Nephron progenitor cell (in vitro differentiated cells): ENCODE data around the gene COX6B2.

Experiments used
- DNase-seq: peaks from one replicate; pipeline ENCODE4 v3.0.0; 2021
- H3K27ac Mint-ChIP-seq: 2 replicates; pipeline ENCODE4 v1.8.0; 2021; ENCODE audit warnings: mild to moderate bottlenecking, moderate library complexity, mixed read lengths
- H3K27me3 Mint-ChIP-seq: 2 replicates; pipeline ENCODE4 v1.8.0; 2021; ENCODE audit warnings: mild to moderate bottlenecking, low read depth, mixed read lengths; ENCODE audit not compliant: poor library complexity
- H3K36me3 Mint-ChIP-seq: 2 replicates; pipeline ENCODE4 v1.8.0; 2021; ENCODE audit warnings: low read depth, mixed read lengths
- H3K4me1 Mint-ChIP-seq: 2 replicates; pipeline ENCODE4 v1.8.0; 2021; ENCODE audit warnings: mixed read lengths
- H3K4me3 Mint-ChIP-seq: 2 replicates; pipeline ENCODE4 v1.8.0; 2021; ENCODE audit warnings: mild to moderate bottlenecking, moderate library complexity, mixed read lengths
- H3K9me3 Mint-ChIP-seq: 2 replicates; pipeline ENCODE4 v1.8.0; 2021; ENCODE audit warnings: mild to moderate bottlenecking, moderate library complexity, mixed read lengths
- TF ChIP-seq, protein P1 (sequence below): fragments of 200-600 bp; sonication (generic); IDR thresholded peaks from 2 replicates; pipeline ENCODE4 v1.5.0; 2021; ENCODE audit warnings: antibody characterized with exemption

Gene COX6B2

DNA sequence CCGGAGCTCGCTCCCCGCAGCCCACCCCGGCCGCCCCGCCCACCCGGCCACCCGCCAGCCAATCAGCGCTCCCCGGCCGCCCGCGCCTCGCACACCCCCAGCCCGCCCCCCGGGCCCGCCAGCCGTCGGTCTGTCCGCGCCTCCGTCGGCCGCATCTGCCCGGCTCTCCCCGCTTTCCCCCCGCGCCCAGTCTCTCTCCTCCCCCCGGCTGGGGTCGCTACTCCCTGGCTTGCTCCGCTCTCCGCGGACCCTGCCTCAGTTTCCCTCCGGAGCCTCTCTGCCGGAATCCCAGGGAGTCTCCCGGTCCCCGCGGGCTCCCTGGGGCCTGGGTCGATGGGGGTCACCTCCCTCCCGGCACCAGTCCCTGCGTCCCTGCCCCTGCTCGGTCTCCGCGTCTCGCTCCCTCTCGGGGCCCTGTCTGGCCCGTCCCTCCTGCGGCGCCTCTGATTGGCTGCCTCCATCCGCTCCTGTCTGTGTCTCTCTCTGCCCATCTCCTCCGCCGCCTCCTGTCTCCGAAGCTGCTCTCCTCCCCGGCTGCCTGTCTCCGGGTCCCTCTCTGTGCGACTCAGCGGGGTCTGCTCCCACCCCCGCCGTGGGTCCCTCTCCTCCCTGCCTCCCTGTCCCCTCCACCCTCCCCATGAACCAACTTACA is 15.3 kb upstream of the COX6B2 start:
- Mint-ChIP-seq H3K4me3 (peak overlapping the region; percentile 82), H3K27ac (no peak overlapping the region), H3K27me3 (peaks cover 40% of the 10 kb centered on the region)

DNA sequence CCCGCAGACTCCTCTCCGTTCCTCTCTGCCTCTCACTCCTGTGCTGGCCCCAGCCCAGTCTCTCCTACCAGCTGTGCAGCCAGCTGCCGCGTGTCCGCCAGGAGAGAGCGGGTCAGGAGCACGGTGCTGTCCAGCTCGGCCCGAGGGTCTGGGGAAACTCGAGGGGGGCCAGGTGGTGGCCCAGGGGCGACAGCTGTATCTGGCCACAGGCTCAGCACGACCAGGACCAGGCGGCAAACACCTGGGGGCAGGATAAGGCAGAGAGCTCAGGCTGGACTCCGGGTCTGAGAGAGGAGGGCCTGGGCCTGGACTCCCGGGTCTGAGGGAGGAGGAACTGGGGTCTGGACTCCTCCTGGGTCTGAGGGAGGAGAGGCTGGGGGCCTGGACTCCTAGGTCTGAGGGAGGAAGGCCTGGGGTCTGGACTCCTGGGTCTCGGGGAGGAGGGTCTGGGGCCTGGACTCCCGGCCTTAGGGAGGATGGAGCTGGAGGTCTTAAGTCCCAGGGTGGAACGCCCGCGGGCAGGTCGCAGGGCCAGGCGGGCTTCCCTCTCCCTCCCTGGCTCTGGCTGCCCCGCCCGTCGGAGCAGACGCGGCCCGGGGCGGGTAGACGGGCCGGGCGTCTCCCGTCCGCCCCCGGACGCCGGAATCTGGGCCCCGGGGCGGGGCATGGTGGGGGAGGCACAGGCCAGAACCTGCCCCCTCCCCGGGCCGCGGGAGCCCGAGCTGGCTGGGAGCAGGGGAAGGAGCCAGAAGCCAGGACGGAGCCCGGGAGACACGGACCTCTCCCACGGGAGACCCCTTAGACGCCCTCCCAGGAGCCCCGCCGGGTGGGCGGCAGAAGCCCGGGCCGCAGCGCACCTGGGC is 14.4 kb upstream of the COX6B2 start:
- Mint-ChIP-seq H3K4me1 (peaks cover 33% of the 10 kb centered on the region), H3K36me3 (no peaks in the 10 kb centered on the region), H3K9me3 (no peaks in the 10 kb centered on the region), H3K4me3 (no peak overlapping the region), H3K27me3 (peaks cover 40% of the 10 kb centered on the region), H3K27ac (no peak overlapping the region)
- DNase-seq = peak; percentile 45
- TF ChIP-seq, protein P1, sequence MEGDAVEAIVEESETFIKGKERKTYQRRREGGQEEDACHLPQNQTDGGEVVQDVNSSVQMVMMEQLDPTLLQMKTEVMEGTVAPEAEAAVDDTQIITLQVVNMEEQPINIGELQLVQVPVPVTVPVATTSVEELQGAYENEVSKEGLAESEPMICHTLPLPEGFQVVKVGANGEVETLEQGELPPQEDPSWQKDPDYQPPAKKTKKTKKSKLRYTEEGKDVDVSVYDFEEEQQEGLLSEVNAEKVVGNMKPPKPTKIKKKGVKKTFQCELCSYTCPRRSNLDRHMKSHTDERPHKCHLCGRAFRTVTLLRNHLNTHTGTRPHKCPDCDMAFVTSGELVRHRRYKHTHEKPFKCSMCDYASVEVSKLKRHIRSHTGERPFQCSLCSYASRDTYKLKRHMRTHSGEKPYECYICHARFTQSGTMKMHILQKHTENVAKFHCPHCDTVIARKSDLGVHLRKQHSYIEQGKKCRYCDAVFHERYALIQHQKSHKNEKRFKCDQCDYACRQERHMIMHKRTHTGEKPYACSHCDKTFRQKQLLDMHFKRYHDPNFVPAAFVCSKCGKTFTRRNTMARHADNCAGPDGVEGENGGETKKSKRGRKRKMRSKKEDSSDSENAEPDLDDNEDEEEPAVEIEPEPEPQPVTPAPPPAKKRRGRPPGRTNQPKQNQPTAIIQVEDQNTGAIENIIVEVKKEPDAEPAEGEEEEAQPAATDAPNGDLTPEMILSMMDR = no peak

More for the DNA sequence above, 15.3 kb upstream of the COX6B2 start:
- TF ChIP-seq, protein P1 = no peak
- H3K9me3 Mint-ChIP-seq = no peaks in the 10 kb centered on the region
- H3K36me3 Mint-ChIP-seq = no peaks in the 10 kb centered on the region
- peaks cover 33% of the 10 kb centered on the region for H3K4me1 Mint-ChIP-seq
- peak; percentile 74 for DNase-seq

DNA sequence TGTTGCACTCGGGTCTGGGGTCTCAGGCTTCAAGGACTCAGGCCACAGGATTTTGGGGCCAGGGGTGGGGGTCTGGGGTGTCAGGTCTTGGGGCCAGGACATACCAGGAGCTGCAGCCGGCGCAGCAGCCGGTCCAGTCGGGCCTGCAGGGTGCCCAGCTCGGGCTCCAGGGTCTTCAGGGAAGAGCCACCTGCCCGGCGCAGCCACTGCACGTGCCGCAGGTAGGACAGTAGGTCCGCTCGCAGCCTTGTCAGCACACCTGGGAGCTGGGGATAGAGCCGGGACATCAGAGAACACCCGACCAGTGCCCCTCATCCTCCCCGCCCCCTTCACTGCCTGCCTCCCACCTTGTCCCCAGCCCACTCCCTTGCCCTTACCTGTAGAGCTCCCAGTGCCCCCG is 13.6 kb upstream of the COX6B2 start:
- DNase-seq = no peak
- H3K4me1 Mint-ChIP-seq = peaks cover 36% of the 10 kb centered on the region
- H3K9me3 Mint-ChIP-seq = no peaks in the 10 kb centered on the region
- no peaks in the 10 kb centered on the region for H3K36me3 Mint-ChIP-seq
- peaks cover 40% of the 10 kb centered on the region for H3K27me3 Mint-ChIP-seq
- H3K27ac Mint-ChIP-seq = no peak overlapping the region
- no peak overlapping the region for H3K4me3 Mint-ChIP-seq
- TF ChIP-seq, protein P1 = no peak

DNA sequence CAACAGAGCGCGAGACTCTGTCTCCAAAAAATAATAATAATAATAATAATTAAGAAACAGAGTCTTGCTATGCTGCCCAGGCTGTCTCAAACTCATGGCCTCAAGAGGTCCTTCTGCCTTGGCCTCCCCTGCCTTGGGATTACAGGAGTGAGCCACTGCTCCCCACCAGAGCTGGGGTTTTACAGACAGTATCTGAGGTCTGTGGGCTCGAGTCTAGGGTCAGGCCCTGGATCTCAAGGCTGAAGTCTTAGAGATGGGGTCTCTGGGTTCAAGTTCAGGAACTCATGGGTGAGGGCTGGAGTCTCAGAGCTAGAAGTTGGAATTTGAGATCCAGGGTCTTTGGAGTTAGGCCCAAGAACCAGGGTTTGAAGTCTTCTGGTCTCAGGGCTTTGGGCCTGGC is 12.3 kb upstream of the COX6B2 start:
- no peaks in the 10 kb centered on the region for H3K9me3 Mint-ChIP-seq
- no peak overlapping the region for H3K27ac Mint-ChIP-seq
- H3K27me3 Mint-ChIP-seq = peaks cover 33% of the 10 kb centered on the region
- H3K4me1 Mint-ChIP-seq = peaks cover 36% of the 10 kb centered on the region
- no peak for DNase-seq
- no peak overlapping the region for H3K4me3 Mint-ChIP-seq
- TF ChIP-seq, protein P1 = no peak
- H3K36me3 Mint-ChIP-seq = no peaks in the 10 kb centered on the region

DNA sequence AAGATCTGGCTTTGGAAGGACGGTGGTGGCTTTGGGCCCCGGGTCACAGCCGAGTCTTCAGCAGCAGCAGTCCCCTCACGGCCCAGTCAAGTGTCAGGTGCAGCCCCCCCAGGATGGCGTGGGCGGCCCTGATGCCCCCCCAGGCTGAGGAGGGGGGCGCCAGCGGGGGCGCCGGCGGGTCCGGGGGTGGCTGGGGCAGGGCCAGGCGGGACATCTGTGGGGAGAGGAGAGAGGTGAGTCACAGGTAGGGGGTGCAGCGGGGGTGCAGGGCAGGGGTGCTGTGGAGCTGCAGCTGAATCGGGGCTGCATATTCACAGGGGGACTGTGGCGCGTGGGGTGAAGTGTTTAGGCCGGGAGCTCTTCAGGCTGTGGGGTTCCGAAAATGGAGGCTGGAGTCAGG is 11.4 kb upstream of the COX6B2 start:
- no peak for DNase-seq
- H3K9me3 Mint-ChIP-seq = no peaks in the 10 kb centered on the region
- no peaks in the 10 kb centered on the region for H3K36me3 Mint-ChIP-seq
- peaks cover 33% of the 10 kb centered on the region for H3K4me1 Mint-ChIP-seq
- no peak overlapping the region for H3K27ac Mint-ChIP-seq
- peak overlapping the region; percentile 58 for H3K4me3 Mint-ChIP-seq
- H3K27me3 Mint-ChIP-seq = peaks cover 25% of the 10 kb centered on the region
- TF ChIP-seq, protein P1 = no peak
